ENCODE results near the gene BAX. TPM values are rescaled to one million over a fixed set of nuclear protein-coding genes. Genes with fewer than 3 reads are reported as not detected.
A peak's percentile ranks its signal among the peaks of the same experiment; 100 is the strongest.

Gene BAX
- total and polyA plus RNA-seq, 9 of the 15 experiments (the other 6 are each of a cell fraction or from before 2014, with no cell fraction given) = 3.2 to 95.4 (median 44.5) TPM

- TF ChIP-seq ATF7 (IDR thresholded peaks at IDR 0.05) (no peak), FOXP4 (CRISPR knock-in tag; IDR thresholded peaks at IDR 0.05; ENCODE audit: borderline replicate concordance) (0 out of 2 replicates have a peak, but pooled peaks have one; percentile 17), FIP1L1 (IDR thresholded peaks at IDR 0.05; ENCODE audit: low read depth, low read length, poor library complexity, severe bottlenecking) (peak; percentile 98), ZBTB34 (CRISPR knock-in tag; IDR thresholded peaks at IDR 0.05) (no peak), PRDM10 (IDR thresholded peaks at IDR 0.05; ENCODE audit: partially characterized antibody) (peak; percentile 24), POLR2G (IDR thresholded peaks at IDR 0.05; ENCODE audit: low read depth, low read length) (peak; percentile 91), RCOR1 (IDR thresholded peaks at IDR 0.05; ENCODE audit: borderline replicate concordance in 1 of 2, low read depth in 2 of 2, low read length in 2 of 2) (no peak), MECOM (CRISPR knock-in tag; IDR thresholded peaks at IDR 0.05) (no peak), SP1 (CRISPR knock-in tag; IDR thresholded peaks at IDR 0.05) (0 out of 2 replicates have a peak, but pooled peaks have one; percentile 35), ZNF384 (IDR thresholded peaks at IDR 0.05; ENCODE audit: low read depth, low read length) (0 out of 2 replicates have a peak, but pooled peaks have one; percentile 12)
These were observed 14.8 kb downstream of the BAX start (continued) for GRCh38 chr19:48969276-48970138.
